Gastroesophageal sphincter (tissue), 4 donors: ENCODE measurements around the gene SLC35E2B. TPM values are rescaled to one million over a fixed set of nuclear protein-coding genes. Genes with fewer than 3 reads are reported as not detected.

Experiments
- ATAC-seq: fragments of 150-250 bp; one replicate; pipeline ENCODE4 v1.9.1; 2016; ENCODE audit warnings: mild to moderate bottlenecking, moderate library complexity
- H3K27ac ChIP-seq, 4 donors: fragments of 200-600 bp; sonication (generic) in 3 of 4; 1 replicate in 3 of 4; 2 replicates in 1 of 4; pipeline ENCODE4 v1.5.1; 2016 to 2019
- H3K27me3 ChIP-seq: fragments of 200-600 bp; sonication (generic); one replicate; pipeline ENCODE4 v1.5.1; 2019
- H3K36me3 ChIP-seq, 2 donors: fragments of 200-600 bp; sonication (generic); one replicate each; pipeline ENCODE4 v1.5.1; 2019; ENCODE audit warnings: control low read depth in 1 of 2
- H3K4me1 ChIP-seq, 3 donors: fragments of 200-600 bp; sonication (generic); 1 replicate in 2 of 3; 2 replicates in 1 of 3; pipeline ENCODE4 v1.5.1; 2016 to 2019; ENCODE audit warnings: control low read depth in 2 of 3
- H3K4me3 ChIP-seq, 2 donors: fragments of 200-600 bp; sonication (generic); one replicate each; pipeline ENCODE4 v1.5.1; 2019; ENCODE audit warnings: mild to moderate bottlenecking in 1 of 2, moderate library complexity in 1 of 2
- H3K9me3 ChIP-seq, 3 donors: fragments of 200-600 bp; sonication (generic); one replicate each; pipeline ENCODE4 v1.5.1; 2017 to 2019; ENCODE audit warnings: control low read depth in 2 of 3
- CTCF ChIP-seq, 4 experiments: fragments of 200-600 bp in 2 of 4; fragments of 450-650 bp in 2 of 4; sonication (generic) in 1 of 4; IDR thresholded peaks; one replicate each; pipeline ENCODE4 v1.5.1; 2017 to 2019; ENCODE audit warnings: antibody characterized with exemption in 4 of 4, mild to moderate bottlenecking in 2 of 4, moderate library complexity in 2 of 4
- EP300 ChIP-seq: sonication (generic); formaldehyde crosslinking; IDR thresholded peaks from one replicate; pipeline ENCODE4 v1.6.1; 2017; ENCODE audit warnings: antibody characterized with exemption, mild to moderate bottlenecking
- POLR2A ChIP-seq, 2 donors: fragments of 450-650 bp; IDR thresholded peaks; one replicate each; pipeline ENCODE4 v1.6.1; 2017; ENCODE audit warnings: antibody characterized with exemption in 2 of 2, mild to moderate bottlenecking in 2 of 2, moderate library complexity in 1 of 2
- POLR2AphosphoS5 ChIP-seq: sonication (generic); formaldehyde crosslinking; IDR thresholded peaks from one replicate; pipeline ENCODE4 v1.6.1; 2017; ENCODE audit warnings: antibody characterized with exemption
- WGBS, 2 donors: methylation state at CpG; one replicate each; pipeline ENCODE4 v1.1.5; 2018; ENCODE audit warnings: low coverage in 1 of 2; 5-methylcytosine and 5-hydroxymethylcytosine counted together
- total RNA-seq, 4 donors: library from RNA; depleted of rRNA; stranded (reverse); fragments of >200 nt; gene quantifications; one replicate each; pipeline ENCODE4 v1.1.0, GENCODE V29; 2016

The SLC35E2B gene
- total RNA-seq, 4 donors from 2014 or later = 18.7 to 56.9 (median 37.9) TPM

- no peak for TF ChIP-seq CTCF (IDR thresholded peaks at IDR 0.05)
- TF ChIP-seq POLR2AphosphoS5 = no peak
- TF ChIP-seq EP300 = no peak
- no peak for TF ChIP-seq POLR2A (IDR thresholded peaks at IDR 0.05)
- Histone ChIP-seq H3K27ac (no peak overlapping the region), H3K4me1 (no peaks in the 10 kb centered on the region), H3K4me3 (no peak overlapping the region), H3K9me3 (no peaks in the 10 kb centered on the region), H3K36me3 (peaks cover 0 to 72% of the 10 kb centered on the region in 2 donors), H3K27me3 (no peaks in the 10 kb centered on the region)
- no peak for ATAC-seq
- 93% methylated on average over 16 to 21 of the region's 25 CpGs for WGBS, 2 donors
These were observed 20.2 kb downstream of the SLC35E2B start for GRCh38 chr1:1672181-1672965.

GRCh38 chr1:1671365-1672119 lies 21.1 kb downstream of the SLC35E2B start:
- ATAC-seq = no peak
- Histone ChIP-seq H3K4me1 (no peaks in the 10 kb centered on the region), H3K27me3 (no peaks in the 10 kb centered on the region), H3K9me3 (no peaks in the 10 kb centered on the region), H3K4me3 (no peak overlapping the region), H3K27ac (no peak overlapping the region), H3K36me3 (peaks cover 0 to 79% of the 10 kb centered on the region in 2 donors)
- TF ChIP-seq POLR2AphosphoS5 (no peak), CTCF (IDR thresholded peaks at IDR 0.05) (no peak), EP300 (no peak), POLR2A (IDR thresholded peaks at IDR 0.05) (no peak)
- 80 to 100% methylated on average over 1 to 4 of the region's 27 CpGs for WGBS, 2 donors

- Histone ChIP-seq H3K27me3 (no peaks in the 10 kb centered on the region), H3K36me3 (peaks cover 0 to 85% of the 10 kb centered on the region in 2 donors), H3K27ac (no peak overlapping the region), H3K4me1 (no peaks in the 10 kb centered on the region), H3K4me3 (no peak overlapping the region), H3K9me3 (no peaks in the 10 kb centered on the region)
- TF ChIP-seq CTCF (IDR thresholded peaks at IDR 0.05) = no peak
- TF ChIP-seq EP300 = no peak
- 95 to 100% methylated on average over 3 to 4 of the region's 24 CpGs for WGBS, 2 donors
- no peak for ATAC-seq
These were observed 21.7 kb downstream of the SLC35E2B start for GRCh38 chr1:1670866-1671265.

GRCh38 chr1:1669468-1670440 lies 22.8 kb downstream of the SLC35E2B start:
- H3K4me3 ChIP-seq = no peak overlapping the region
- H3K36me3 ChIP-seq = peaks cover 0 to 91% of the 10 kb centered on the region in 2 donors
- no peaks in the 10 kb centered on the region for H3K4me1 ChIP-seq
- no peak for TF ChIP-seq CTCF (IDR thresholded peaks at IDR 0.05)
- no peak for TF ChIP-seq EP300
- no peak for TF ChIP-seq POLR2AphosphoS5
- no peak for TF ChIP-seq POLR2A (IDR thresholded peaks at IDR 0.05)
- no peak for ATAC-seq
- 86 to 92% methylated on average over 13 to 23 of the region's 43 CpGs for WGBS, 2 donors
- no peak overlapping the region for H3K27ac ChIP-seq
- H3K9me3 ChIP-seq = no peaks in the 10 kb centered on the region
- no peaks in the 10 kb centered on the region for H3K27me3 ChIP-seq
